ENCODE data around the gene ARL5C.
"Not testable (repeated sequence)": the region's sequence is repeated elsewhere in the genome, so short reads cannot be mapped to it uniquely, and the experiment has no call there.

ARL5C gene

GRCh38 chr17:39170109-39170508, 4.1 kb upstream of the ARL5C start:
- ChIA-PET POLR2A (ENCODE audit: low non-redundant PET) (no interaction called here), CTCF (no interaction called here)
- no peak for TF ChIP-seq CTCF (conservative IDR thresholded peaks at IDR 0.05; ENCODE audit: low read depth)
- no peak for DNase-seq (ENCODE audit: low spot score)
- H3K27ac ChIP-seq = no peak overlapping the region

- no peak overlapping the region for H3K27ac ChIP-seq
- CTCF ChIA-PET = no interaction called here
- no peak for DNase-seq (ENCODE audit: low spot score)
- POLR2A ChIA-PET (ENCODE audit: low non-redundant PET) = interaction anchor here (0.6 kb wide), 1 partner anchor 113 kb away, joined by 3 read pairs; no protein-coding TSS in a partner anchor
- TF ChIP-seq CTCF (conservative IDR thresholded peaks at IDR 0.05; ENCODE audit: low read depth) = no peak
These were observed 3.6 kb upstream of the ARL5C start for GRCh38 chr17:39169518-39169917.

- ChIA-PET CTCF (interaction anchor here (0.6 kb wide), 1 partner anchor 61 kb away, joined by 4 read pairs; no protein-coding TSS in a partner anchor), POLR2A (ENCODE audit: low non-redundant PET) (interaction anchor here (0.6 to 0.7 kb wide), 2 partner anchors 112 to 815 kb away, joined by 3 to 13 read pairs; no protein-coding TSS in a partner anchor)
- DNase-seq (ENCODE audit: low spot score) = no peak
- H3K27ac ChIP-seq = no peak overlapping the region
- no peak for TF ChIP-seq CTCF (conservative IDR thresholded peaks at IDR 0.05; ENCODE audit: low read depth)
These were observed 3.1 kb upstream of the ARL5C start for GRCh38 chr17:39169101-39169500.

GRCh38 chr17:39168503-39168902, 2.5 kb upstream of the ARL5C start:
- ChIA-PET CTCF (interaction anchor here (0.6 kb wide), 1 partner anchor 60 kb away, joined by 4 read pairs; no protein-coding TSS in a partner anchor), POLR2A (ENCODE audit: low non-redundant PET) (interaction anchor here (0.7 kb wide), 1 partner anchor 816 kb away, joined by 13 read pairs; no protein-coding TSS in a partner anchor)
- not testable (repeated sequence) for H3K27ac ChIP-seq; DNase-seq (ENCODE audit: low spot score)

- ChIA-PET POLR2A (ENCODE audit: low non-redundant PET) (interaction anchor here (0.5 kb wide), 1 partner anchor 771 kb away, joined by 8 read pairs; no protein-coding TSS in a partner anchor), CTCF (interaction anchor here (0.6 kb wide), 2 partner anchors 105 to 263 kb away, joined by 3 read pairs; no protein-coding TSS in a partner anchor)
- H3K27ac ChIP-seq = no peak overlapping the region
- no peak for TF ChIP-seq CTCF (conservative IDR thresholded peaks at IDR 0.05; ENCODE audit: low read depth)
- DNase-seq (ENCODE audit: low spot score) = no peak
These were observed 1.5 kb upstream of the ARL5C start for GRCh38 chr17:39167476-39167875.

GRCh38 chr17:39166437-39167335, 725 bp upstream of the ARL5C start:
- TF ChIP-seq CTCF (conservative IDR thresholded peaks at IDR 0.05; ENCODE audit: low read depth) = no peak
- ChIA-PET CTCF (interaction anchor here (0.5 to 2.6 kb wide), 5 partner anchors 8 to 490 kb away, joined by 3 to 8 read pairs (median 4); no protein-coding TSS in a partner anchor), POLR2A (ENCODE audit: low non-redundant PET) (no interaction called here)
- no peak for DNase-seq (ENCODE audit: low spot score)
- H3K27ac ChIP-seq = no peak overlapping the region

Measured in RWPE1 (cell line).